Mucosa of descending colon (tissue), 3 donors: ENCODE measurements around the gene CASKIN1. TPM values are rescaled to one million over a fixed set of nuclear protein-coding genes. Genes with fewer than 3 reads are reported as not detected.
A peak's percentile ranks its signal among the peaks of the same experiment; 100 is the strongest.

ENCODE experiments used
- ATAC-seq: fragments of 200-7000 bp; cut with Tn5 transposase; one replicate; pipeline ENCODE4 v1.9.1; 2020; ENCODE audit warnings: mild to moderate bottlenecking, moderate library complexity
- DNase-seq, 3 donors: peaks; one replicate each; pipeline ENCODE4 v3.0.0-alpha.2; 2020
- H3K36me3 ChIP-seq: fragments of 200-600 bp; one replicate; pipeline ENCODE4 v1.8.0; 2021; ENCODE audit warnings: low read depth, mild to moderate bottlenecking
- H3K4me1 ChIP-seq: fragments of 200-600 bp; one replicate; pipeline ENCODE4 v1.8.0; 2021; ENCODE audit warnings: low read depth, mild to moderate bottlenecking
- H3K4me3 ChIP-seq: fragments of 200-600 bp; one replicate; pipeline ENCODE4 v1.8.0; 2021; ENCODE audit warnings: mild to moderate bottlenecking
- H3K9me3 ChIP-seq: fragments of 200-600 bp; one replicate; pipeline ENCODE4 v1.8.0; 2021; ENCODE audit warnings: mild to moderate bottlenecking
- CTCF ChIP-seq: fragments of 200-600 bp; IDR thresholded peaks from one replicate; pipeline ENCODE4 v1.8.0; 2022; ENCODE audit warnings: antibody characterized with exemption, mild to moderate bottlenecking
- intact Hi-C, 2 donors: fragments of 100-400 bp; cut with DNase I in 1 of 2; cut with micrococcal nuclease in 1 of 2; formaldehyde crosslinking; loops; one replicate each; pipeline versions ENCODE4 v1.11.0 to v1.11.1; 2022; cut with DNase I, micrococcal nuclease
- total RNA-seq, 3 donors: library from RNA; stranded (reverse); fragmentation: NEBNext Ultra II Directional in 2 of 3; extraction: Animal tissue kit (Norgen Biotek cat#: 25700) in 2 of 3; gene quantifications; one replicate each; pipeline versions ENCODE4 v1.2.1 to v1.2.4, GENCODE V29; 2021 to 2023
- donor health status: DM: no; HTN: no; CAD: no; lungs with moderate emphysema.
- donor health status: DM: no; HTN: no; CAD: no.
- donor health status: DM: no; HTN: yes; CAD: no.

Gene CASKIN1
- total RNA-seq, 3 donors from 2014 or later: 0.06 to 1.5 (median 1.0) TPM

GRCh38 chr16:2236337-2237101 is 40.1 kb upstream of the CASKIN1 start, which contains the start of gene DNASE1L2:
Gene DNASE1L2, plus strand, starts transcription at chr16:2236444. Its CDS starts 373 bp downstream, at chr16:2236817.
- H3K36me3 ChIP-seq: peaks cover 3% of the 10 kb centered on the region
- peak; percentile 48 for ATAC-seq
- no peak for TF ChIP-seq CTCF
- peaks cover 22% of the 10 kb centered on the region for H3K4me1 ChIP-seq
- intact Hi-C loops: no loop called here
- peak in 1 of 3 donors; percentile 52 for DNase-seq
- H3K4me3 ChIP-seq: no peak within 1 kb of the TSS
- H3K9me3 ChIP-seq: no peaks in the 10 kb centered on the region

- DNase-seq (peak; percentile 54 to 59 (median 55)), ATAC-seq (peak; percentile 21)
- H3K4me3 ChIP-seq: no peak overlapping the region
- intact Hi-C loops: no loop called here
- peaks cover 22% of the 10 kb centered on the region for H3K4me1 ChIP-seq
- H3K9me3 ChIP-seq: no peaks in the 10 kb centered on the region
- peaks cover 3% of the 10 kb centered on the region for H3K36me3 ChIP-seq
- TF ChIP-seq CTCF: no peak
Observed at GRCh38 chr16:2235695-2236336, 39.4 kb upstream of the CASKIN1 start.

DNA sequence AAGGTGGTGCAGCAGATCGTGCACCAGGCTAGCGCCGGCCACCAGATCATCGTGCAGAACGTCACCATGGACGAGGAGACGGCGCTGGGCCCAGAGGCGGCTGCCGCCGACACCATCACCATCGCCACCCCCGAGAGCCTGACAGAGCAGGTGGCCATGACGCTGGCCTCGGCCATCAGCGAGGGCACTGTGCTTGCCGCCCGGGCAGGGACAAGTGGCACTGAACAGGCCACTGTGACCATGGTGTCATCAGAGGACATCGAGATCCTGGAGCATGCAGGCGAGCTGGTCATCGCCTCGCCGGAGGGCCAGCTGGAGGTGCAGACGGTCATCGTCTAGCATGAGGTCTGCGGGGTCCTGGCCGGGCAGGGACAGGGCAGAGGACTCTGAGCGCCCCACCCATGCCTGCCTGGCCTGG is 38.8 kb upstream of the CASKIN1 start:
- H3K4me3 ChIP-seq: no peak overlapping the region
- H3K36me3 ChIP-seq: peaks cover 3% of the 10 kb centered on the region
- ATAC-seq (no peak), DNase-seq (no peak)
- no peak for TF ChIP-seq CTCF
- intact Hi-C loops: no loop called here
- no peaks in the 10 kb centered on the region for H3K9me3 ChIP-seq
- H3K4me1 ChIP-seq: peaks cover 22% of the 10 kb centered on the region

DNA sequence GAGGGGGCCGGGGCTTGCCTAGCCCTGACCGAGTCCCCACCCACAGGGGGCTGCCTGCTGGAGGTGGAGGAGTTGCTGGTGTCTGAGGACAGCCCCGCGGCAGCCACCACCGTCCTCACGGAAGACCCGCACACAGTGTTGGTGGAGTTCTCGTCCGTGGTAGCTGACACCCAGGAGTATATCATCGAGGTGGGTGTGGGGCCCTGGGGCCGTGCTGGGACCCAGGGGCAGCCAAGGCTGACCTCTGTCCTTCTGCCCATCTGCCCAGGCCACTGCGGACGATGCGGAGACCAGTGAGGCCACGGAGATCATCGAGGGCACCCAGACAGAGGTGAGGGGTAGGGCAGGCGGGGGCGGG is 38.4 kb upstream of the CASKIN1 start:
- peaks cover 3% of the 10 kb centered on the region for H3K36me3 ChIP-seq
- H3K4me1 ChIP-seq: peaks cover 22% of the 10 kb centered on the region
- no peak for ATAC-seq
- TF ChIP-seq CTCF: no peak
- H3K4me3 ChIP-seq: no peak overlapping the region
- H3K9me3 ChIP-seq: no peaks in the 10 kb centered on the region
- no peak for DNase-seq
- intact Hi-C loops: no loop called here

GRCh38 chr16:2233872-2234812 is 37.7 kb upstream of the CASKIN1 start:
- Histone ChIP-seq H3K36me3 (peaks cover 3% of the 10 kb centered on the region), H3K4me3 (no peak overlapping the region), H3K9me3 (no peaks in the 10 kb centered on the region), H3K4me1 (peaks cover 22% of the 10 kb centered on the region)
- no peak for TF ChIP-seq CTCF
- intact Hi-C loops: no loop called here
- ATAC-seq (no peak), DNase-seq (no peak)
